AG08396 (cell line): ENCODE results near the gene HOXD9.
A peak's percentile ranks its signal among the peaks of the same experiment; 100 is the strongest.

Experiments used
- DNase-seq: peaks from one replicate; pipeline ENCODE4 v3.0.0; 2012; ENCODE audit warnings: low spot score, mixed read lengths

The HOXD9 gene

GRCh38 chr2:176085861-176086771, 36.4 kb upstream of the HOXD9 start:
- DNase-seq = no peak

DNA sequence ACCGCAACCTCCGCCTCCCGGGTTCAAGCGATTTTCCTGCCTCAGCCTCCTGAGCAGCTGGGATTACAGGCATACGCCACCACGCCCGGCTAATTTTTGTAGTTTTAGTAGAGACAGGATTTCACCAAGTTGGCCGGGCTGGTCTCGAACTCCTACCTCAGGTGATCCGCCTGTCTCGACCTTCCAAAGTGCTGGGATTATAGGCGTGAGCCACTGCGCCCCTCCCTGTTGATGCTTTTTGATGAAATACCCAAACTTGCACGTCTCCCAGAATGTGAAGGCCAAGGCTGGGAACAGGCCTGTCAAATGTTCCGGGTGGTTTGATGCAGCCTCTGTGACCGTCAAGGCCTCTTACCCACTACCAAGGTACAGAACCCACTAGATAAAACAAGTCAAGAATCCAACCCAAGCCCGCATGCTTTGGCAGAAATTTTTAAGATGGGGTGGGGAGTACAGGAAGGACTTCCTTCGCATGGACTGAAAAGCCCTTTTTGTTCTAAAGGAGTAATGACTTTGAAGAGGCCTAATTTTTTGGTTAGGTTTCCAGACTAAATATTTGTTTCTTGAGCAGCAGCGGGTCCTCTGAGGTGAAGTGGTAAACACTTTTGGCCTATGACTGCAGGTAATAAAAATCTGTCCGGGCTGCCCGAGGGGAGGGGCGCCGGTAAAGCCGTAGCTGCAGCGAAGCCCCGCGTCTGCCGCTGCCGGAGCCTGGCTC, 35.0 kb upstream of the HOXD9 start:
- no peak for DNase-seq

- peak; percentile 81 for DNase-seq
These were observed 34.2 kb upstream of the HOXD9 start for GRCh38 chr2:176088048-176088936.

DNA sequence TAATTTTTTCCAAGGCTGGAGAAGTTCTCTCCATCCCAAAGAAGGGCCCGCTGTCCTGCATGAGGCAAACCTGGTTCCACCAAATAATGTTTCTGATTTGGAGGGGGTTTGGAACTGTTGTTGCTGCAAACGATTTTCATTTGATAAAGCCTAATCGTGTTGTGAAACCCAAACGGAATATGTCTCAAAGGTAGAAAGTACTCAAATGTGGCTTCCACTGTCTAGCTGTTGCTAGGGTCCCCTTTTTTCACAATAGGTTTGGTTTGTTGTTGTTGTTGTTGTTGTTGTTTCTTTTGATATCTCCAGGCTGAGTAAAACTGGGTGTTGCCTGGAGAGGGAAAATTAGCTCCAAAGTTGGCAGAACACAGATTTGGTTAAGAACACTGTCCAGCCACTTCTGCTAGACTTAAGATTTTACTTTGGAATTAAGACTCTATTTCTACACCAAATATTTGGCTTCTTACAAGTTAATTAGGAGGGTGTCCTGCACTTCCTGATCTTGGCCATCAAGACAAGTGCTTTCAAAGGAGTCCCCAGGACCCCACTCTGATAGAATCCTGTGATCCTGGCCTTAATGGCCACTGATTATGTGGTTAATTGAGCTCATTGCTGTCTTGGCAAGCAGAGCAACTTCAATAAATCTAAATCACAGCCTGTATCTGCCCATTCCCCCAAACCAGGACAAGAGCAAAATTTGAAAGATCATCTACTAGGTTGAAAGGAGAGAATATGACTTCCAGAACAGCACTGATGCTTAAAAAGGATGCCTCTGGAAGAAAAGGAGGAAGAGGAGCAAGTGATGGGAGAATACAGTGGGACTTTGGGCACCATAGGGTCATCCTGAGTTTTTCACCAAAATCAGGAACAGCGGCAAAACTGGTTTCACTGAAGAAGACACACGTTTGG, 33.3 kb upstream of the HOXD9 start:
- DNase-seq = no peak

GRCh38 chr2:176089843-176090395, 32.6 kb upstream of the HOXD9 start:
- no peak for DNase-seq

GRCh38 chr2:176090862-176091261, 31.7 kb upstream of the HOXD9 start:
- no peak for DNase-seq

DNA sequence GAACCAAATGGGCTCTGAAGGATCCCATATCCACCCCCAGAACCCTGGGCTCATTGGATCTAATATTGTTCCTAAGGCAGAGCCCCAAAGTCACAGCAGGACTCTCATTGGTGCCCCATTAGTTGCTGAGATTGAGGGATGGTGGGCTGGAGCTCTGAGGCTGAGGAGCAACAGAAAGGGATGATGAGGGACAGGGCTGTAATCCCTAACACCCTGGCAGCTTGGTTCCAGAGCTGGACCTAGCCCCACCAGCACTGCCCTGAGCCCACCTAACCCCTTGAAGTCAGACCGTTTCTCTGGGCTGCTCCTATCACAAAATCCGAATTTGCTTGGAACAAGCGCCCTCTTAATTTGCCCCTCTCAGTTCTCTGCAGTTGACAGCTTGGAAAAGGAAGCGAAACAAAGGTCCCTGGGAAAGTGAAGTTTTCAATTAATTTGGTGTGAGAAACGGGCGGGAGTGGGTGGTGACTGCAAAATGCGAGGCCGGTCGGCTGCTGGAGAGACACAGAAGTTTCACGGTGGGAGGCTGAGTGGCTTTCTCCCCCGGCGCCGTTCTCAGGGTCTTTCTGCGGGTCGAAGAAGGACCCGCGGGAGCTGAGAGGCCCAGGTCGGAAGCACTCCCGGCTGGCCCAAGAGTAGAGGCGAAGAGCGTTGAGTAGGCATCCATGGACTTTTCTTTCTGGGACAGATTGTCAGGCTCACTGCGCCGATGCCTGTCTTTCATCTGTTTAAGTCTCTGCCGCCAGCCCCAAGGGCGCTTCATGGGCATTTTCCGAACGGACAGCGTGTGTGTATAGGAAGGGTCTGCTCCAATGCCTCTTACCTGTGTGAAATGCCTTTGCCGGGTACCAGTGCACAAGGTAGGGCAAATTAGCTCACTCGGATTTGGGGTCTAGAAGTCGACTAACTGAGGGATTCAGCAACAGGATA, 30.9 kb upstream of the HOXD9 start:
- DNase-seq = no peak

GRCh38 chr2:176092270-176093144, 30.0 kb upstream of the HOXD9 start, which contains the start of gene HOXD13:
Gene HOXD13, plus strand, starts transcription at chr2:176092721. Its CDS starts 170 bp downstream, at chr2:176092891.
- DNase-seq = no peak

- no peak for DNase-seq
These were observed 29.2 kb upstream of the HOXD9 start for GRCh38 chr2:176093145-176093897.

- no peak for DNase-seq
These were observed 28.6 kb upstream of the HOXD9 start for GRCh38 chr2:176093898-176094249.

- no peak for DNase-seq
These were observed 28.2 kb upstream of the HOXD9 start for GRCh38 chr2:176094349-176094748.

GRCh38 chr2:176095421-176095820, 27.1 kb upstream of the HOXD9 start:
- DNase-seq = no peak

DNA sequence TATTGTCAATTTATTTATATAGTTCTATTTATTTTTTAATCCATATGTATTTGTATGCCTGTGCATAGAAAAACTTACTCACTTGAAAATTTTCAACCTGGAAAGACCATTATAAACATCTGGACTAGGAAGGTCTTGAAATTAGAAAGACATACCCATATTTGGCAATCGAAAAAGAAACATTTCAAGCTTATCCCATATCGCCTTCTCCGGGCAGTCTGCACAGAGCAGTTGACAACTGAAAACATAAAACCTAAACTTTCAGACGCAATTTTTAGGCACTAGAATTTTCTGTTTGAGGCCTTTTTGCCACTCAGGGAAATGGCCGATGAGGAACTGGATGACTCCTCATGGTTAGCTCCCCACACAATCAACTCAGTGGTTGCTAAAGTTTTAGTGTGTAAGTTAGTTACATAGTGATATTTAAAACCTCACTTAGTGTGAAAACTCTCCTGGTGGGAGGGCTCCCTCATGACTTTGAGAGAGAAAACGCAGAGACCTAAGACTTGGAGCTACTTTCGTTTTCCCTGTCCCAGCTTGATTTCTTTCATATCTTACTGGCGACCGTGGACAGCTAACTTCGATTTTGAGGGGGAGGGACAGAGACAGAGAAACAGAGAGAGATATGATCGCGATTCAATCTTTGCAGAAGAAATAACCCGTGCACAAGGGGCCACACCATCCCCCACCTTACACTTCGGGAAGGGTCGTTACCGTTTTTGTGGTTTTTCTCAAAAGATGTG, 26.1 kb upstream of the HOXD9 start:
- no peak for DNase-seq

GRCh38 chr2:176096986-176097819, 25.3 kb upstream of the HOXD9 start:
- DNase-seq = peak; percentile 88

- DNase-seq = no peak
These were observed 24.6 kb upstream of the HOXD9 start for GRCh38 chr2:176097820-176098365.
